ENCODE measurements around the gene PPP2R5C. TPM values are rescaled to one million over a fixed set of nuclear protein-coding genes. Genes with fewer than 3 reads are reported as not detected.

The PPP2R5C gene
- total and polyA plus RNA-seq, 9 of the 15 experiments (the other 6 are each of a cell fraction or from before 2014, with no cell fraction given) = 284 to 617 (median 395) TPM

DNA sequence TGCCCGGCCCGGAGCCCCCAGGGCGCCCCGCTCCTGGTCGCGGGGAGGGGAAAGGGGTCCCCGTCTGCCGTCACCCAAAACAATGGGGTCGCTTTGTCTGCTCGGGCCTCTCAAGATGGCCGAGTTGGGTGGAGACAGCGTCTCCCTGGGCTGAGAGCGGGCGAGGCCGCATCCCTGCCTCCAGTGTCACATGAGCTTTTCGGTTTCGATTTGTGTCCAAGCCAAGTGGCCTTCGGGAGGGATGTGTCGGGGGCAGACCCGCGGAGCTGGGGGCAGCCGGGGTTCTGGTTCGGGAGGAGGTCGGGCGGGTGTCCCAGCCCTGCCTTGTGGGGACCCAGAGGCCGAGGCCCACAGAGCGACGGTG lies 203.7 kb downstream of the PPP2R5C start (continued):
- TF ChIP-seq, protein P1, sequence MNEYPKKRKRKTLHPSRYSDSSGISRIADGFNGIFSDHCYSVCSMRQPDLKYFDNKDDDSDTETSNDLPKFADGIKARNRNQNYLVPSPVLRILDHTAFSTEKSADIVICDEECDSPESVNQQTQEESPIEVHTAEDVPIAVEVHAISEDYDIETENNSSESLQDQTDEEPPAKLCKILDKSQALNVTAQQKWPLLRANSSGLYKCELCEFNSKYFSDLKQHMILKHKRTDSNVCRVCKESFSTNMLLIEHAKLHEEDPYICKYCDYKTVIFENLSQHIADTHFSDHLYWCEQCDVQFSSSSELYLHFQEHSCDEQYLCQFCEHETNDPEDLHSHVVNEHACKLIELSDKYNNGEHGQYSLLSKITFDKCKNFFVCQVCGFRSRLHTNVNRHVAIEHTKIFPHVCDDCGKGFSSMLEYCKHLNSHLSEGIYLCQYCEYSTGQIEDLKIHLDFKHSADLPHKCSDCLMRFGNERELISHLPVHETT (CRISPR knock-in tag; conservative IDR thresholded peaks at IDR 0.05 in 1 of 2, IDR thresholded peaks at IDR 0.05 in 1 of 2) = no peak
- TF ChIP-seq, protein P2, sequence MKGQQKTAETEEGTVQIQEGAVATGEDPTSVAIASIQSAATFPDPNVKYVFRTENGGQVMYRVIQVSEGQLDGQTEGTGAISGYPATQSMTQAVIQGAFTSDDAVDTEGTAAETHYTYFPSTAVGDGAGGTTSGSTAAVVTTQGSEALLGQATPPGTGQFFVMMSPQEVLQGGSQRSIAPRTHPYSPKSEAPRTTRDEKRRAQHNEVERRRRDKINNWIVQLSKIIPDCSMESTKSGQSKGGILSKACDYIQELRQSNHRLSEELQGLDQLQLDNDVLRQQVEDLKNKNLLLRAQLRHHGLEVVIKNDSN (CRISPR knock-in tag; IDR thresholded peaks at IDR 0.05) = peak; percentile 61
- no peak for TF ChIP-seq KDM1A (IDR thresholded peaks at IDR 0.05)
- no peak for TF ChIP-seq EP400 (IDR thresholded peaks at IDR 0.05)
- TF ChIP-seq, protein P3, sequence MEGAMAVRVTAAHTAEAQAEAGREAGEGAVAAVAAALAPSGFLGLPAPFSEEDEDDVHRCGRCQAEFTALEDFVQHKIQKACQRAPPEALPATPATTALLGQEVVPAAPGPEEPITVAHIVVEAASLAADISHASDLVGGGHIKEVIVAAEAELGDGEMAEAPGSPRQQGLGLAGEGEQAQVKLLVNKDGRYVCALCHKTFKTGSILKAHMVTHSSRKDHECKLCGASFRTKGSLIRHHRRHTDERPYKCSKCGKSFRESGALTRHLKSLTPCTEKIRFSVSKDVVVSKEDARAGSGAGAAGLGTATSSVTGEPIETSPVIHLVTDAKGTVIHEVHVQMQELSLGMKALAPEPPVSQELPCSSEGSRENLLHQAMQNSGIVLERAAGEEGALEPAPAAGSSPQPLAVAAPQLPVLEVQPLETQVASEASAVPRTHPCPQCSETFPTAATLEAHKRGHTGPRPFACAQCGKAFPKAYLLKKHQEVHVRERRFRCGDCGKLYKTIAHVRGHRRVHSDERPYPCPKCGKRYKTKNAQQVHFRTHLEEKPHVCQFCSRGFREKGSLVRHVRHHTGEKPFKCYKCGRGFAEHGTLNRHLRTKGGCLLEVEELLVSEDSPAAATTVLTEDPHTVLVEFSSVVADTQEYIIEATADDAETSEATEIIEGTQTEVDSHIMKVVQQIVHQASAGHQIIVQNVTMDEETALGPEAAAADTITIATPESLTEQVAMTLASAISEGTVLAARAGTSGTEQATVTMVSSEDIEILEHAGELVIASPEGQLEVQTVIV (CRISPR knock-in tag; IDR thresholded peaks at IDR 0.05; ENCODE audit: borderline replicate concordance) = no peak
- peak; percentile 6; the same call in 1 of the 2 replicates for TF ChIP-seq HCFC1 (IDR thresholded peaks at IDR 0.05; ENCODE audit: low read depth, low read length)
- no peak for TF ChIP-seq TCFL5 (CRISPR knock-in tag; conservative IDR thresholded peaks at IDR 0.05)
- TF ChIP-seq CBX3 (IDR thresholded peaks at IDR 0.05; ENCODE audit: borderline replicate concordance in 1 of 2, low read length in 2 of 2) = no peak
- TF ChIP-seq PHF8 (IDR thresholded peaks at IDR 0.05; ENCODE audit: borderline replicate concordance, low read length) = no peak
- TF ChIP-seq CXXC5 (CRISPR knock-in tag; IDR thresholded peaks at IDR 0.05) = peak; percentile 12; the same call in 1 of the 2 replicates
- TF ChIP-seq RBM39 (optimal IDR thresholded peaks at IDR 0.05; ENCODE audit: low read depth, low read length) = no peak
- TF ChIP-seq SMARCE1 (IDR thresholded peaks at IDR 0.05) = no peak
- peak; percentile 75; the same call in 1 of the 2 replicates for TF ChIP-seq NR3C1 (CRISPR knock-in tag; IDR thresholded peaks at IDR 0.05)
- TF ChIP-seq XRCC4 (IDR thresholded peaks at IDR 0.05; ENCODE audit: extremely low read depth, insufficient read depth, insufficient read length) = no peak
- TF ChIP-seq NBN (IDR thresholded peaks at IDR 0.05; ENCODE audit: low read depth) = no peak
- no peak for TF ChIP-seq NCOA4 (IDR thresholded peaks at IDR 0.05; ENCODE audit: partially characterized antibody)
- no peak for TF ChIP-seq BHLHE40 (IDR thresholded peaks at IDR 0.05; ENCODE audit: low read length)
- TF ChIP-seq HDAC8 (tag; IDR thresholded peaks at IDR 0.05) = no peak
- no peak for TF ChIP-seq NFRKB (IDR thresholded peaks at IDR 0.05; ENCODE audit: low read depth)
- no peak for TF ChIP-seq CSDE1 (IDR thresholded peaks at IDR 0.05)
- TF ChIP-seq ZNF707 (CRISPR knock-in tag; conservative IDR thresholded peaks at IDR 0.05) = no peak
- peak; percentile 45 to 88 (median 75) for TF ChIP-seq YY1 (IDR thresholded peaks at IDR 0.05; ENCODE audit: borderline replicate concordance in 1 of 3, control insufficient read depth in 1 of 3, extremely low read depth in 1 of 3, insufficient read depth in 3 of 3, insufficient read length in 1 of 3, insufficient replicate concordance in 2 of 3, low read depth in 1 of 3, low read length in 2 of 3)
- no peak for TF ChIP-seq ZNF134 (CRISPR knock-in tag; conservative IDR thresholded peaks at IDR 0.05)
- no peak for TF ChIP-seq KLF13 (tag; IDR thresholded peaks at IDR 0.05; ENCODE audit: borderline replicate concordance, low read depth)
- TF ChIP-seq FUS (optimal IDR thresholded peaks at IDR 0.05; ENCODE audit: low read depth, low read length) = no peak
